ENCODE measurements around the gene TEX2. TPM values are rescaled to one million over a fixed set of nuclear protein-coding genes. Genes with fewer than 3 reads are reported as not detected.
"Not testable (repeated sequence)": the region's sequence is repeated elsewhere in the genome, so short reads cannot be mapped to it uniquely, and the experiment has no call there.

The TEX2 gene
- total RNA-seq, 2 experiments from 2014 or later, result 14.3 to 16.8 TPM

- Mint-ChIP-seq H3K4me1 (peaks cover 10% of the 10 kb centered on the region), H3K27me3 (no peaks in the 10 kb centered on the region), H3K27ac (no peak overlapping the region), H3K4me3 (no peak overlapping the region), H3K9me3 (no peaks in the 10 kb centered on the region), H3K36me3 (ENCODE audit: low read depth) (peaks cover 10% of the 10 kb centered on the region)
- ChIA-PET CTCF (interaction anchor here (0.5 to 1.9 kb wide), 2 partner anchors 23 to 30 kb away, joined by 3 to 4 read pairs; no protein-coding TSS in a partner anchor), POLR2A (no interaction called here)
- no peak for DNase-seq
Measured at GRCh38 chr17:64213995-64214811, 48.9 kb downstream of the TEX2 start.

- CTCF ChIA-PET, result no interaction called here
- DNase-seq, result no peak
- H3K9me3 Mint-ChIP-seq, result no peaks in the 10 kb centered on the region
- H3K27ac Mint-ChIP-seq, result no peak overlapping the region
- H3K27me3 Mint-ChIP-seq, result no peaks in the 10 kb centered on the region
- H3K4me3 Mint-ChIP-seq, result no peak overlapping the region
- peaks cover 3% of the 10 kb centered on the region for H3K4me1 Mint-ChIP-seq
- peaks cover 13% of the 10 kb centered on the region for H3K36me3 Mint-ChIP-seq (ENCODE audit: low read depth)
- POLR2A ChIA-PET, result no interaction called here
Measured at GRCh38 chr17:64212122-64212521, 50.9 kb downstream of the TEX2 start.

- H3K27me3 Mint-ChIP-seq, result no peaks in the 10 kb centered on the region
- no peak overlapping the region for H3K4me3 Mint-ChIP-seq
- no peak for DNase-seq
- H3K9me3 Mint-ChIP-seq, result no peaks in the 10 kb centered on the region
- H3K4me1 Mint-ChIP-seq, result peaks cover 11% of the 10 kb centered on the region
- H3K27ac Mint-ChIP-seq, result no peak overlapping the region
- H3K36me3 Mint-ChIP-seq (ENCODE audit: low read depth), result peaks cover 15% of the 10 kb centered on the region
- POLR2A ChIA-PET, result no interaction called here
- CTCF ChIA-PET, result interaction anchor here (1.0 to 1.3 kb wide), 2 partner anchors 39 to 731 kb away, joined by 3 read pairs; no protein-coding TSS in a partner anchor
Measured at GRCh38 chr17:64209983-64210382, 53.1 kb downstream of the TEX2 start.

GRCh38 chr17:64209356-64209941 lies 53.6 kb downstream of the TEX2 start:
- H3K4me3 Mint-ChIP-seq, result no peak overlapping the region
- peaks cover 11% of the 10 kb centered on the region for H3K4me1 Mint-ChIP-seq
- H3K9me3 Mint-ChIP-seq, result no peaks in the 10 kb centered on the region
- H3K27ac Mint-ChIP-seq, result no peak overlapping the region
- ChIA-PET POLR2A (no interaction called here), CTCF (interaction anchor here (1.1 to 1.9 kb wide), 3 partner anchors 12 to 40 kb away, joined by 3 to 5 read pairs (median 4); no protein-coding TSS in a partner anchor)
- H3K36me3 Mint-ChIP-seq (ENCODE audit: low read depth), result peaks cover 15% of the 10 kb centered on the region
- no peak for DNase-seq
- H3K27me3 Mint-ChIP-seq, result no peaks in the 10 kb centered on the region

- Mint-ChIP-seq H3K4me1 (peaks cover 11% of the 10 kb centered on the region), H3K36me3 (ENCODE audit: low read depth) (peaks cover 14% of the 10 kb centered on the region)
- DNase-seq, POLR2A ChIA-PET, H3K9me3 Mint-ChIP-seq, H3K4me3 Mint-ChIP-seq, H3K27ac Mint-ChIP-seq, H3K27me3 Mint-ChIP-seq: not testable (repeated sequence)
- CTCF ChIA-PET, result interaction anchor here (0.5 to 1.9 kb wide), 4 partner anchors 11 to 163 kb away, joined by 3 to 5 read pairs (median 4); no protein-coding TSS in a partner anchor
Measured at GRCh38 chr17:64208656-64209055, 54.4 kb downstream of the TEX2 start.

- no peak overlapping the region for H3K4me3 Mint-ChIP-seq
- ChIA-PET POLR2A (no interaction called here), CTCF (interaction anchor here (0.6 to 0.9 kb wide), 2 partner anchors 13 to 40 kb away, joined by 3 read pairs; no protein-coding TSS in a partner anchor)
- H3K4me1 Mint-ChIP-seq, result peaks cover 15% of the 10 kb centered on the region
- peaks cover 5% of the 10 kb centered on the region for H3K36me3 Mint-ChIP-seq (ENCODE audit: low read depth)
- no peak overlapping the region for H3K27ac Mint-ChIP-seq
- no peaks in the 10 kb centered on the region for H3K27me3 Mint-ChIP-seq
- DNase-seq, result no peak
- no peaks in the 10 kb centered on the region for H3K9me3 Mint-ChIP-seq
Measured at GRCh38 chr17:64205804-64206203, 57.3 kb downstream of the TEX2 start.

GRCh38 chr17:64203630-64204029 lies 59.4 kb downstream of the TEX2 start:
- ChIA-PET CTCF (no interaction called here), POLR2A (no interaction called here)
- H3K9me3 Mint-ChIP-seq, result no peaks in the 10 kb centered on the region
- no peak overlapping the region for H3K4me3 Mint-ChIP-seq
- no peaks in the 10 kb centered on the region for H3K27me3 Mint-ChIP-seq
- no peak for DNase-seq
- peaks cover 6% of the 10 kb centered on the region for H3K36me3 Mint-ChIP-seq (ENCODE audit: low read depth)
- no peak overlapping the region for H3K27ac Mint-ChIP-seq
- peaks cover 22% of the 10 kb centered on the region for H3K4me1 Mint-ChIP-seq

GRCh38 chr17:64202683-64203344 lies 60.2 kb downstream of the TEX2 start:
- no peak for DNase-seq
- Mint-ChIP-seq H3K36me3 (ENCODE audit: low read depth) (peaks cover 10% of the 10 kb centered on the region), H3K9me3 (peaks cover 2% of the 10 kb centered on the region), H3K4me3 (no peak overlapping the region), H3K4me1 (peaks cover 22% of the 10 kb centered on the region), H3K27me3 (no peaks in the 10 kb centered on the region), H3K27ac (no peak overlapping the region)
- CTCF ChIA-PET, result interaction anchor here (0.8 to 1.2 kb wide), 2 partner anchors 14 to 42 kb away, joined by 3 read pairs; no protein-coding TSS in a partner anchor
- POLR2A ChIA-PET, result no interaction called here

GRCh38 chr17:64200080-64201032 lies 62.7 kb downstream of the TEX2 start:
- H3K4me3 Mint-ChIP-seq, result no peak overlapping the region
- ChIA-PET CTCF (interaction anchor here (0.9 to 1.2 kb wide), 2 partner anchors 24 to 282 kb away, joined by 3 read pairs; partner anchors contain the start of gene GH1), POLR2A (no interaction called here)
- H3K4me1 Mint-ChIP-seq, result peaks cover 11% of the 10 kb centered on the region
- DNase-seq, result no peak
- peaks cover 11% of the 10 kb centered on the region for H3K36me3 Mint-ChIP-seq (ENCODE audit: low read depth)
- H3K27me3 Mint-ChIP-seq, result no peaks in the 10 kb centered on the region
- no peak overlapping the region for H3K27ac Mint-ChIP-seq
- peaks cover 7% of the 10 kb centered on the region for H3K9me3 Mint-ChIP-seq

GRCh38 chr17:64198331-64199090 lies 64.5 kb downstream of the TEX2 start:
- H3K4me3 Mint-ChIP-seq, result no peak overlapping the region
- no peaks in the 10 kb centered on the region for H3K27me3 Mint-ChIP-seq
- ChIA-PET CTCF (interaction anchor here (0.5 to 1.4 kb wide), 2 partner anchors 10 to 858 kb away, joined by 3 to 4 read pairs; no protein-coding TSS in a partner anchor), POLR2A (no interaction called here)
- no peak overlapping the region for H3K27ac Mint-ChIP-seq
- peaks cover 11% of the 10 kb centered on the region for H3K36me3 Mint-ChIP-seq (ENCODE audit: low read depth)
- H3K9me3 Mint-ChIP-seq, result peaks cover 7% of the 10 kb centered on the region
- no peak for DNase-seq
- H3K4me1 Mint-ChIP-seq, result peaks cover 11% of the 10 kb centered on the region

- POLR2A ChIA-PET, result no interaction called here
Measured at GRCh38 chr17:64196601-64197000, 66.5 kb downstream of the TEX2 start.

More at GRCh38 chr17:64196601-64197000, 66.5 kb downstream of the TEX2 start:
- DNase-seq, result no peak
- no peaks in the 10 kb centered on the region for H3K27me3 Mint-ChIP-seq
- H3K4me1 Mint-ChIP-seq, result peaks cover 11% of the 10 kb centered on the region
- H3K27ac Mint-ChIP-seq, result no peak overlapping the region
- CTCF ChIA-PET, result interaction anchor here (1.5 kb wide), 1 partner anchor 28 kb away, joined by 3 read pairs; no protein-coding TSS in a partner anchor
- H3K36me3 Mint-ChIP-seq (ENCODE audit: low read depth), result peaks cover 11% of the 10 kb centered on the region
- H3K9me3 Mint-ChIP-seq, result peaks cover 7% of the 10 kb centered on the region
- H3K4me3 Mint-ChIP-seq, result no peak overlapping the region

All from activated CD4-positive, alpha-beta T cell treated with anti-CD3 and anti-CD28 coated beads, Interleukin-2, amount 10 ng/mL, durations not matched to agents 7 days and 5 days (primary cell).